ENCODE measurements around the gene KRT20. TPM values are rescaled to one million over a fixed set of nuclear protein-coding genes. Genes with fewer than 3 reads are reported as not detected.
"Not testable (repeated sequence)": the region's sequence is repeated elsewhere in the genome, so short reads cannot be mapped to it uniquely, and the experiment has no call there.

The KRT20 gene
- total RNA-seq, 4 donors from 2014 or later, result 0.12 TPM; not detected in 3

DNA sequence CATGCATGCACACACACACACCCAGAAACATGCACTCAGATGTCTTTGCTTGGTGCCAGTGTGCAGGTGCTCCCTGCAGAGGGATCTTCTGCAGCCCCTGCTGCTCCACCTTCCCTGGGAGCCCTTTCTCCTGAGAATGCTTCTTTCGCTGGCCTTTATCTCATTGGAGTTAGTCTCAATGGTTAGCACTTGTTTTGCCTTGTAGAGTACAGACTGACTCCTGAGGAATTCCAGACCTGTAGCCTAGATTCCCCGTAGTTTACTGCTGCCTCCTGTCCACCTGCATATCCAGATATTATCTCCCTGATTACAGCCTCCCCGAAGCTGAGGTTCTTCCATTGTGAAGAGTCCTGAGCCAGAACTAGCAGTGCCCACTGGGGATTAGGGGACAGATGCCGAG, 14.9 kb downstream of the KRT20 start:
- no peak for DNase-seq (ENCODE audit: low spot score in 2 of 2)
- intact Hi-C loops (cut with DNase I; ENCODE audit: low total_unique reads), result no loop called here
- no peak for TF ChIP-seq POLR2A (IDR thresholded peaks at IDR 0.05)
- H3K4me3 ChIP-seq (ENCODE audit: low read depth, poor library complexity, severe bottlenecking), result no peak overlapping the region
- WGBS, 2 donors, result 80 to 88% methylated on average over 4 of the region's 4 CpGs

DNA sequence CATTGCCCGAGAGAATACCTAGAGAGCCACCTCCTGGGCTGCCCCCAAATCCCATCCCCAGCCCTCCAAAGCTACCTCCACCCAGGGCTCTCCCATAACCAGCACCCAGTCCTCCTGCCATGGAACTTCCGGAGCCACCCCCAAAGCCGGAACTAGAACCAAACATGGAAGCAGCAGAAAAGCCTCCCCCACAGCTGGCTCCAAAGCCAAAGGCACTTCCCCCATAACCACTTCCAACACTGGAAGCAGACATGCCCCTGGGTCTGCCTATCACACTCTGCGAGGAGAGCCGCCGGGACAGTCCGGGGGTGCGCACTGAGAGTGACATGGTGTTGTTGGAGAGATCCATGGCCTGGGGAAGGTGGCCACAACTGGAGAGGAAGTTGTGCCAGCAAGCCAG, 18.2 kb downstream of the KRT20 start, which contains the start of gene KRT12:
Gene KRT12 (minus strand): TSS at position 386 of the 400 bp plus-strand sequence. CDS start 37 bp downstream, at position 349.
- intact Hi-C loops (cut with DNase I; ENCODE audit: low total_unique reads), result no loop called here
- no peak for DNase-seq (ENCODE audit: low spot score in 2 of 2)
- TF ChIP-seq, protein P1, sequence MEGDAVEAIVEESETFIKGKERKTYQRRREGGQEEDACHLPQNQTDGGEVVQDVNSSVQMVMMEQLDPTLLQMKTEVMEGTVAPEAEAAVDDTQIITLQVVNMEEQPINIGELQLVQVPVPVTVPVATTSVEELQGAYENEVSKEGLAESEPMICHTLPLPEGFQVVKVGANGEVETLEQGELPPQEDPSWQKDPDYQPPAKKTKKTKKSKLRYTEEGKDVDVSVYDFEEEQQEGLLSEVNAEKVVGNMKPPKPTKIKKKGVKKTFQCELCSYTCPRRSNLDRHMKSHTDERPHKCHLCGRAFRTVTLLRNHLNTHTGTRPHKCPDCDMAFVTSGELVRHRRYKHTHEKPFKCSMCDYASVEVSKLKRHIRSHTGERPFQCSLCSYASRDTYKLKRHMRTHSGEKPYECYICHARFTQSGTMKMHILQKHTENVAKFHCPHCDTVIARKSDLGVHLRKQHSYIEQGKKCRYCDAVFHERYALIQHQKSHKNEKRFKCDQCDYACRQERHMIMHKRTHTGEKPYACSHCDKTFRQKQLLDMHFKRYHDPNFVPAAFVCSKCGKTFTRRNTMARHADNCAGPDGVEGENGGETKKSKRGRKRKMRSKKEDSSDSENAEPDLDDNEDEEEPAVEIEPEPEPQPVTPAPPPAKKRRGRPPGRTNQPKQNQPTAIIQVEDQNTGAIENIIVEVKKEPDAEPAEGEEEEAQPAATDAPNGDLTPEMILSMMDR (IDR thresholded peaks at IDR 0.05), result no peak
- TF ChIP-seq POLR2A (IDR thresholded peaks at IDR 0.05), result no peak
- no peak within 1 kb of the TSS for H3K4me3 ChIP-seq (ENCODE audit: low read depth, poor library complexity, severe bottlenecking)
- 93 to 94% methylated on average over 8 of the region's 8 CpGs for WGBS, 2 donors

DNA sequence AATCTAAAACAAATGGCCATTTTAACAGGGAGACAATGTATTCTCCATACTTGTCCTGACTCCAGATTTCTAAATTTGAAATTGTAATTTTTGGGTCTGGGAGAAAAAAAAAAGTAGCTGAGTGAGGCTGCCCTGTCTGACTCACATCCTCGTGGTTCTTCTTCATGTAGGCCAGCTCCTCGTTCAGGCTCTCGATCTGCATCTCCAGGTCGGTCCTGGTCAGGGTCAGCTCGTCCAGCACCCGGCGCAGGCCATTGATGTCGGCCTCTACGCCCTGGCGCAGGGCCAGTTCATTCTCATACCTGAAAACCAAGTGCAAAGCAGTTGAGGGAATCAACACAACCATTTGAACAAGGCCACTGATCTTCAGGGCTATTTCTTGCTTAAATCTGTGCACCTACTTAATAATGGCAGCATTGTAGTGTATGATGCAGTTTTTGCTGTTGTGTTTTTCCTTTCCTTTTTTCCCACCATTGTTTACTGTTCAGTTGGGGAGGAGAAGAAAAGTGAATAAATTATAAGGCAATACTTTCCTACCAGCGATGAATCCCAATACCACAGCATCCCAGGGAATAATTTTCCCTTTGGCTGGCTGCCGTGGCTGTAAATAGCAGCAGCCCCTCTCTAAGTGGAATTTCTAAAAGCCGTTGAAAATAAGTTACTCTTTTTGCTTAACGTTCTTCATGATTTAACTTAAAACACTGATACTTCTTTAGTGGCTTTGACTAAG, 20.2 kb downstream of the KRT20 start:
- TF ChIP-seq POLR2A (IDR thresholded peaks at IDR 0.05), result no peak
- TF ChIP-seq, protein P1 (IDR thresholded peaks at IDR 0.05), result no peak
- no peak for DNase-seq (ENCODE audit: low spot score in 2 of 2)
- intact Hi-C loops (cut with DNase I; ENCODE audit: low total_unique reads), result no loop called here
- WGBS, 2 donors, result 83 to 87% methylated on average over 14 of the region's 14 CpGs
- no peak overlapping the region for H3K4me3 ChIP-seq (ENCODE audit: low read depth, poor library complexity, severe bottlenecking)

DNA sequence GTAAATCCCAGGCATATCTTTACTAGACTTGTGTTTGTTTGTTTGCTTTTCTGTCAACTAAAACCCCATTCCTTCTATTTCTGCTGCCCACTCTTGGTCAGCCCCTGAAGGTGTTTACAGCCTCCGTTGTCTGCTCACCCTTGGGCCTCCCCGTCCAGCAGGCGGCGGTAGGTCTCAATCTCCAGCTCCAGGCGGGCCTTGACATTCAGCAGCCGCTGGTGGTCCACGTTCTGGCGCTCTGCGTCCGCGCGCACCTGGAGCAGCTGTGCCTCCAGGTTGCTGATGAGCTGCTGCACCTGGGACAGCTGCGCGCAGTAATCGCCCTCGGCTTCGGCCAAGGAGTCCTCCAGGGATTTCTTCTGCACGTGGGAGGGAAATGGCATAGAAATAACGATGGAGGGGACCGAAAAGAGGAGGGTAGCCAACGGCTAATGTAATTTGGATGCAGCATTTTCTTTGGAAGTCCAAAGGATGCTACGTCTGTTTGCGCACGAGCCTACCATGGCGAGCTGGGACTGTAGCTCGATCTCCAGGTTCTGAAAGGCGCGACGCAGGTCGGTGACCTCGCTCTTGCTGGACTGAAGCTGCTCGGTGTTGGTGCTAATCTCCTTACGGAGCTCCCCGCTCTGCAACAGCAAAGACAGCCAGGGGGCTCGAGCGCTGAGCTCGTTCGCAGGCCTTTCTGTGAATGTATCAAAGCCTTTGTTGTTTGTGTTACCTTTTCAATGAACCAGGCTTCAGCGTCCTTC, 21.9 kb downstream of the KRT20 start:
- TF ChIP-seq POLR2A (IDR thresholded peaks at IDR 0.05), result no peak
- TF ChIP-seq, protein P1 (IDR thresholded peaks at IDR 0.05), result no peak
- 76 to 78% methylated on average over 38 to 39 of the region's 39 CpGs for whole genome bisulfite sequencing, 2 donors
- intact Hi-C loops (cut with DNase I; ENCODE audit: low total_unique reads), result no loop called here
- DNase-seq (ENCODE audit: low spot score in 2 of 2), result no peak
- H3K4me3 ChIP-seq (ENCODE audit: low read depth, poor library complexity, severe bottlenecking), result no peak overlapping the region

DNA sequence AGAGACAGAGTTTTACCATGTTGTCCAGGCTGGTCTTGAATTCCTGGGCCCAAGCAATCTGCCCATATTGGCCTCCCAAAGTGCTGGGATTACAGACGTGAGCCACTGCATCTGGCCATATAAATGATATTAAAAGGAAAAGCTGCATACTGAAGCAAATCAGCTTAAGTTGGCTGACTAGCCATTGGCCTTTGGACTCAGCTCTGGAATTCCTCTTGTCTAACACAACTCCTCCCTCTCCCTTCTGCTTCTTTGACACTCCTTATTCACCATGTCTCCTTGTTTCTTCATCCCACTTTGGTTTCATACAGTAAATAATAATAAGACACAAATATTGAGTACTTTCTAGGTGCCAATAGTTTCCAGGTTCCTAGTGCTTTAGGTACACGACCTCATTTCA, 25.5 kb downstream of the KRT20 start:
- no peak for DNase-seq (ENCODE audit: low spot score in 2 of 2)
- WGBS, 2 donors, result 60 to 81% methylated on average over 2 of the region's 2 CpGs

DNA sequence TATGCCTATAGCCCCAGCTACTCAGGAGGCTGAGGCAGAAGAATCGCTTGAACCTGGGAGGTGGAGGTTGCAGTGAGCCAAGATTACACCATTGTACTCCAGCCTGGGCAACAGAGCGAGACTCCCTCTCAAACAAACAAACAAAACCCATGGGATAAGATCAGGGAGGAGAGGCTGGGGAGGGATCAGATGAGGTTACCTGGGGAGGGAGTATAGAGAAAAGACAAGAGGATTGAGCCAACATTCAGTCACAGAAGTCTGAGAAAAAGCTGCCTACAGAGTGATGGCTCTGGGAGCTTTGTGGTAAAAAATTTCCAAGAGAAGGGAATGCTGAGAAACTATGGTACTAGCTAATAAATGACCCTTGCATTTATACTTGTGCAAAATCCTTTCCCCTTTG, 26.4 kb downstream of the KRT20 start:
- intact Hi-C loops (cut with DNase I; ENCODE audit: low total_unique reads), result loop anchor here (5.0 kb wide), 1 partner anchor 804 kb away; no protein-coding TSS in a partner anchor
- not testable (repeated sequence) for H3K4me3 ChIP-seq (ENCODE audit: low read depth, poor library complexity, severe bottlenecking); DNase-seq (ENCODE audit: low spot score in 2 of 2)
- 78 to 81% methylated on average over 2 of the region's 2 CpGs for WGBS, 2 donors

More for the DNA sequence above, 25.5 kb downstream of the KRT20 start:
- TF ChIP-seq, protein P1 (IDR thresholded peaks at IDR 0.05), result no peak
- TF ChIP-seq POLR2A (IDR thresholded peaks at IDR 0.05), result no peak
- no peak overlapping the region for H3K4me3 ChIP-seq (ENCODE audit: low read depth, poor library complexity, severe bottlenecking)
- intact Hi-C loops (cut with DNase I; ENCODE audit: low total_unique reads), result loop anchor here (5.0 kb wide), 1 partner anchor 803 kb away; no protein-coding TSS in a partner anchor

Measured in lower leg skin (tissue), 4 donors.